NCI-H1105 treated with DMSO at 0.1 percent for 48 hours (cell line): ENCODE results near the gene KBTBD8.

ENCODE experiments used
- DNase-seq: peaks from one replicate; lab custom pipeline; 2025; lab: John Stamatoyannopoulos, UW

KBTBD8 gene

GRCh38 chr3:66998113-66998903 is at the start of gene KBTBD8:
Gene KBTBD8, plus strand, starts transcription at chr3:66998307. Its CDS starts 49 bp downstream, at chr3:66998356.
- peak; percentile 92 for DNase-seq

GRCh38 chr3:66948838-66949237 is 49.3 kb upstream of the KBTBD8 start:
- no peak for DNase-seq

- no peak for DNase-seq
Measured at GRCh38 chr3:66949898-66950297, 48.2 kb upstream of the KBTBD8 start.

- no peak for DNase-seq
Measured at GRCh38 chr3:66952357-66952756, 45.8 kb upstream of the KBTBD8 start.

GRCh38 chr3:66953934-66954445 is 44.1 kb upstream of the KBTBD8 start:
- DNase-seq = no peak

- DNase-seq = no peak
Measured at GRCh38 chr3:66956742-66957141, 41.4 kb upstream of the KBTBD8 start.

GRCh38 chr3:66957367-66957766 is 40.7 kb upstream of the KBTBD8 start:
- DNase-seq = no peak

- DNase-seq = no peak
Measured at GRCh38 chr3:66958067-66958466, 40.0 kb upstream of the KBTBD8 start.

- no peak for DNase-seq
Measured at GRCh38 chr3:66962664-66963063, 35.4 kb upstream of the KBTBD8 start.

GRCh38 chr3:66971245-66971644 is 26.9 kb upstream of the KBTBD8 start:
- no peak for DNase-seq

GRCh38 chr3:66971891-66972551 is 26.1 kb upstream of the KBTBD8 start:
- DNase-seq = peak; percentile 62

- DNase-seq = no peak
Measured at GRCh38 chr3:66980791-66981190, 17.3 kb upstream of the KBTBD8 start.

GRCh38 chr3:66983101-66983500 is 15.0 kb upstream of the KBTBD8 start:
- DNase-seq = no peak

GRCh38 chr3:66985336-66985920 is 12.7 kb upstream of the KBTBD8 start:
- no peak for DNase-seq

GRCh38 chr3:66986406-66986805 is 11.7 kb upstream of the KBTBD8 start:
- DNase-seq = no peak

GRCh38 chr3:66989241-66989640 is 8.9 kb upstream of the KBTBD8 start:
- no peak for DNase-seq

GRCh38 chr3:66989860-66990696 is 8.0 kb upstream of the KBTBD8 start:
- no peak for DNase-seq

- DNase-seq = no peak
Measured at GRCh38 chr3:66991459-66991858, 6.6 kb upstream of the KBTBD8 start.

GRCh38 chr3:66993082-66993481 is 5.0 kb upstream of the KBTBD8 start:
- DNase-seq = no peak

- DNase-seq = no peak
Measured at GRCh38 chr3:66994588-66994987, 3.5 kb upstream of the KBTBD8 start.

- no peak for DNase-seq
Measured at GRCh38 chr3:66996696-66997095, 1.4 kb upstream of the KBTBD8 start.

GRCh38 chr3:66997560-66998112 is 471 bp upstream of the KBTBD8 start:
- DNase-seq = no peak
